Measurements from ENCODE around the gene MCOLN2. TPM values are rescaled to one million over a fixed set of nuclear protein-coding genes. Genes with fewer than 3 reads are reported as not detected.

The MCOLN2 gene
- total and polyA plus RNA-seq, 2 of the 13 experiments (the other 11 are each of a cell fraction or from before 2014, with no cell fraction given): not detected

GRCh38 chr1:84975035-84975434, 21.9 kb downstream of the MCOLN2 start:
- intact Hi-C loops (cut with micrococcal nuclease; ENCODE audit: unreplicated experiment): no loop called here
- FAIRE-seq: no peak
- no peaks in the 10 kb centered on the region for H3K4me1 ChIP-seq (ENCODE audit: insufficient read depth, low read length)

More at GRCh38 chr1:84975035-84975434, 21.9 kb downstream of the MCOLN2 start:
- no peaks in the 10 kb centered on the region for H3K27me3 ChIP-seq (ENCODE audit: control insufficient read depth in 1 of 2, insufficient read depth in 2 of 2, low read length in 2 of 2)
- BruUV-seq (replicated peaks): no TSS peak
- H3K9ac ChIP-seq (ENCODE audit: insufficient read depth, low read depth, low read length): no peak overlapping the region
- no peaks in the 10 kb centered on the region for H4K20me1 ChIP-seq (ENCODE audit: insufficient read depth, low read length)
- no peak overlapping the region for H3K4me3 ChIP-seq (replicated peaks in 1 of 3; ENCODE audit: insufficient read depth in 1 of 3, low read depth in 2 of 3, low read length in 3 of 3)
- H3K27ac ChIP-seq (ENCODE audit: extremely low read length, insufficient read depth, low read length): no peak overlapping the region
- in situ Hi-C loops (cut with HindIII; ENCODE audit: extremely low pct_ligation_motif_present, low pct_unique_long_range_greater_than_20kb): no loop called here
- TF ChIP-seq SKIL (CRISPR knock-in tag; IDR thresholded peaks at IDR 0.05; ENCODE audit: borderline replicate concordance): no peak
- no peak for TF ChIP-seq GATA4 (IDR thresholded peaks at IDR 0.05; ENCODE audit: borderline replicate concordance, low read depth)
- TF ChIP-seq ZNF710 (CRISPR knock-in tag; IDR thresholded peaks at IDR 0.05; ENCODE audit: borderline replicate concordance): no peak
- no peak for TF ChIP-seq HMG20B (CRISPR knock-in tag; conservative IDR thresholded peaks at IDR 0.05)
- no peak for TF ChIP-seq FOSL2 (CRISPR knock-in tag; IDR thresholded peaks at IDR 0.05)
- TF ChIP-seq ZBTB26 (CRISPR knock-in tag; IDR thresholded peaks at IDR 0.05; ENCODE audit: borderline replicate concordance): no peak
- TF ChIP-seq SNRNP70 (IDR thresholded peaks at IDR 0.05; ENCODE audit: low read depth, low read length): no peak
- TF ChIP-seq FOXC1 (CRISPR knock-in tag; IDR thresholded peaks at IDR 0.05; ENCODE audit: borderline replicate concordance): no peak
- DNase-seq (ENCODE audit: low spot score) (no peak), ATAC-seq (no peak)
- ChIA-PET POLR2A (no interaction called here), CTCF (ENCODE audit: low intra/inter-chr PET ratio, low total read pairs) (no interaction called here)
- no peaks in the 10 kb centered on the region for H3K79me2 ChIP-seq (ENCODE audit: insufficient read depth, low read length)
- H3K36me3 ChIP-seq (replicated peaks in 1 of 2; ENCODE audit: control insufficient read depth in 1 of 2, insufficient read depth in 2 of 2, low read length in 2 of 2): no peaks in the 10 kb centered on the region
- no peak overlapping the region for H2AFZ ChIP-seq (ENCODE audit: low read length)
- no peak overlapping the region for H3K4me2 ChIP-seq (ENCODE audit: low read depth, low read length)
- WGBS (ENCODE audit: low lambda C conversion rate): no CpG with 5 or more reads among the region's 2 CpGs
- no peaks in the 10 kb centered on the region for H3K9me3 ChIP-seq (ENCODE audit: low read length)

Data from HepG2 (cell line).